A549 (cell line): ENCODE results near the gene STMN3. TPM values are rescaled to one million over a fixed set of nuclear protein-coding genes. Genes with fewer than 3 reads are reported as not detected.

ENCODE experiments used
- ATAC-seq, 2 experiments: fragments of 200-7000 bp in 1 of 2; fragments of >200 bp in 1 of 2; cut with Nextera tagmentation in 1 of 2; cut with Tn5 transposase in 1 of 2; 3 replicates each; pipeline versions ENCODE4 v1.8.0 to v1.9.1; 2018 to 2020; ENCODE audit warnings: mild to moderate bottlenecking in 1 of 2, moderate library complexity in 1 of 2
- CTCF ChIA-PET: fragments of 300-600 bp; sonication (Branson Sonifier 250); formaldehyde crosslinking; extraction: SDS; loops from one replicate; lab custom pipeline; 2021; ENCODE audit warnings: antibody characterized with exemption, inconsistent platforms; lab: Yijun Ruan, JAX
- POLR2A ChIA-PET: fragments of 350-600 bp; formaldehyde crosslinking; extraction: SDS; loops from one replicate; lab custom pipeline; 2021; ENCODE audit warnings: antibody characterized with exemption, inconsistent platforms; lab: Yijun Ruan, JAX
- DNase-seq, 2 experiments: peaks; one replicate each; pipeline versions ENCODE4 v3.0.0 to v3.0.0-alpha.2; 2011 to 2016; ENCODE audit warnings: low read depth in 1 of 2, low spot score in 1 of 2
- FAIRE-seq: peaks from 2 replicates; lab custom pipeline; 2011; peaks lifted over from hg19 to GRCh38; lab: Jason Lieb, UNC
- H3K27ac ChIP-seq, 2 experiments: fragments of >200 bp; sonication (Bioruptor Twin); formaldehyde crosslinking; 3 replicates each; pipeline ENCODE4 v1.5.1; 2016 to 2017
- H3K4me1 ChIP-seq: fragments of >200 bp; sonication (Bioruptor Twin); formaldehyde crosslinking; 3 replicates; pipeline ENCODE4 v1.6.1; 2016
- H3K4me2 ChIP-seq: fragments of >200 bp; sonication (Bioruptor Twin); formaldehyde crosslinking; 3 replicates; pipeline ENCODE4 v1.6.1; 2016
- H3K4me3 ChIP-seq: fragments of >200 bp; sonication (Bioruptor Twin); formaldehyde crosslinking; 3 replicates; pipeline ENCODE4 v1.5.1; 2016
- H3K9me3 ChIP-seq: fragments of >200 bp; sonication (Bioruptor Twin); formaldehyde crosslinking; 3 replicates; pipeline ENCODE4 v1.6.1; 2016
- ATOH8 ChIP-seq: fragments of 250-450 bp; sonication (Bioruptor Pico); IDR thresholded peaks from 2 replicates; pipeline ENCODE4 v1.5.0; 2020; ENCODE audit warnings: low read depth, mild to moderate bottlenecking, moderate library complexity
- BHLHE40 ChIP-seq: IDR thresholded peaks from 2 replicates; pipeline ENCODE4 v1.6.1; 2012; ENCODE audit warnings: low read depth, low read length, inconsistent platforms
- CBX8 ChIP-seq: fragments of 200-600 bp; sonication (generic); IDR thresholded peaks from 2 replicates; pipeline ENCODE4 v1.6.1; 2016
- CEBPB ChIP-seq, 2 experiments: fragments of >200 bp in 1 of 2; sonication (Bioruptor Twin) in 1 of 2; formaldehyde crosslinking in 1 of 2; IDR thresholded peaks; 2 replicates each; pipeline ENCODE4 v1.6.1; 2012 to 2016
- CHD2 ChIP-seq: fragments of 150-350 bp; IDR thresholded peaks from 2 replicates; pipeline ENCODE4 v1.6.1; 2014; ENCODE audit warnings: low read length; ENCODE audit not compliant: partially characterized antibody
- E2F6 ChIP-seq: IDR thresholded peaks from 2 replicates; pipeline ENCODE4 v1.6.1; 2012; ENCODE audit warnings: low read depth, borderline replicate concordance
- EHMT2 ChIP-seq: fragments of 200-600 bp; sonication (generic); IDR thresholded peaks from 2 replicates; pipeline ENCODE4 v1.6.1; 2016; ENCODE audit warnings: antibody characterized with exemption, low read depth, mild to moderate bottlenecking, moderate library complexity
- EP300 ChIP-seq, 2 experiments: fragments of >200 bp; sonication (Bioruptor Twin); formaldehyde crosslinking; IDR thresholded peaks; 2 replicates in 1 of 2; 3 replicates in 1 of 2; pipeline ENCODE4 v1.6.1; 2016 to 2017
- HMGXB4 ChIP-seq: fragments of 250-450 bp; sonication (Bioruptor Pico); IDR thresholded peaks from 2 replicates; pipeline ENCODE4 v1.5.0; 2021; ENCODE audit warnings: mild to moderate bottlenecking, moderate library complexity, borderline replicate concordance
- JUNB ChIP-seq: fragments of >200 bp; sonication (Bioruptor Twin); formaldehyde crosslinking; IDR thresholded peaks from 2 replicates; pipeline ENCODE4 v1.6.1; 2016
- KDM5A ChIP-seq: fragments of 200-600 bp; sonication (generic); IDR thresholded peaks from 2 replicates; pipeline ENCODE4 v1.6.1; 2016; ENCODE audit warnings: antibody characterized with exemption, mild to moderate bottlenecking
- MAX ChIP-seq: IDR thresholded peaks from 2 replicates; pipeline ENCODE4 v1.6.1; 2012
- NPAS2 ChIP-seq: fragments of 250-450 bp; sonication (Bioruptor Pico); IDR thresholded peaks from 2 replicates; pipeline ENCODE4 v1.8.0; 2022; ENCODE audit warnings: mild to moderate bottlenecking, moderate library complexity, borderline replicate concordance
- RAD21 ChIP-seq, 2 experiments: fragments of >200 bp in 1 of 2; sonication (Bioruptor Twin) in 1 of 2; formaldehyde crosslinking in 1 of 2; IDR thresholded peaks in 1 of 2; conservative IDR thresholded peaks in 1 of 2; 2 replicates in 1 of 2; 3 replicates in 1 of 2; pipeline ENCODE4 v1.6.1; 2012 to 2018; ENCODE audit warnings: inconsistent platforms in 1 of 2
- RCOR1 ChIP-seq: fragments of 150-350 bp; IDR thresholded peaks from 2 replicates; pipeline ENCODE4 v1.6.1; 2014; ENCODE audit warnings: antibody characterized with exemption, low read length, low read depth
- RNF2 ChIP-seq: fragments of 200-600 bp; sonication (generic); IDR thresholded peaks from 2 replicates; pipeline ENCODE4 v1.6.1; 2016; ENCODE audit warnings: low read depth, mild to moderate bottlenecking, antibody characterized with exemption, moderate library complexity, borderline replicate concordance
- SMC3 ChIP-seq: fragments of >200 bp; sonication (Bioruptor Twin); formaldehyde crosslinking; IDR thresholded peaks from 3 replicates; pipeline ENCODE4 v1.6.1; 2018; ENCODE audit warnings: inconsistent platforms
- ZNF302 ChIP-seq: fragments of 250-450 bp; sonication (Bioruptor Pico); IDR thresholded peaks from 2 replicates; pipeline ENCODE4 v1.9.0; 2021; ENCODE audit warnings: inconsistent platforms, mild to moderate bottlenecking, moderate library complexity
- WGBS: methylation state at CpG from one replicate; pipeline ENCODE4 v1.1.6; 2017; ENCODE audit errors: missing lambda C conversion rate; 5-methylcytosine and 5-hydroxymethylcytosine counted together
- polyA plus RNA-seq, 4 experiments: library from polyadenylated mRNA; depleted of rRNA in 3 of 4; stranded (reverse); fragments of >200 nt; fragmentation: RNase III in 1 of 4; extraction: RNeasy Plus Mini Kit Qiagen cat#74134 plus additional on column Dnase treatment in 1 of 4; gene quantifications; 2 replicates in 3 of 4; 3 replicates in 1 of 4; pipeline ENCODE4 v1.2.3, GENCODE V29; 2011 to 2017

STMN3 gene
- polyA plus RNA-seq, 2 of the 4 experiments (the other 2 are of a cell fraction): 2.8 to 3.2 TPM

GRCh38 chr20:63645218-63645617, 8.0 kb downstream of the STMN3 start:
- no peak for ATAC-seq
- H3K4me2 ChIP-seq: no peak overlapping the region
- no peak overlapping the region for H3K4me3 ChIP-seq
- 61% methylated on average over 4 of the region's 4 CpGs for WGBS
- TF ChIP-seq BHLHE40 (no peak), SMC3 (no peak), E2F6 (no peak), ATOH8 (CRISPR knock-in tag) (no peak)
- CTCF ChIA-PET: interaction anchor here (1.6 kb wide), 1 partner anchor 107 kb away, joined by 6 read pairs; the partner anchor contains the start of gene PTK6
- no peak for FAIRE-seq
- no peak overlapping the region for H3K27ac ChIP-seq
- peaks cover 9% of the 10 kb centered on the region; the same call in 2 of the 3 replicates for H3K4me1 ChIP-seq
- POLR2A ChIA-PET: no interaction called here
- no peak for DNase-seq
- H3K9me3 ChIP-seq: no peaks in the 10 kb centered on the region

GRCh38 chr20:63643946-63644345, 9.3 kb downstream of the STMN3 start:
- POLR2A ChIA-PET: no interaction called here
- CTCF ChIA-PET: interaction anchor here (0.6 to 1.3 kb wide), 2 partner anchors 63 to 106 kb away, joined by 3 to 4 read pairs; no protein-coding TSS in a partner anchor
- H3K9me3 ChIP-seq: no peaks in the 10 kb centered on the region
- 79% methylated on average over 15 of the region's 15 CpGs for WGBS
- DNase-seq (no peak), ATAC-seq (no peak), FAIRE-seq (no peak)
- TF ChIP-seq ZNF302 (CRISPR knock-in tag) (no peak), BHLHE40 (no peak), NPAS2 (no peak), JUNB (no peak), CHD2 (no peak), MAX (no peak), RNF2 (no peak), EHMT2 (no peak), RAD21 (conservative IDR thresholded peaks at IDR 0.05 in 1 of 2, IDR thresholded peaks at IDR 0.05 in 1 of 2) (no peak), HMGXB4 (CRISPR knock-in tag) (no peak), SMC3 (no peak), EP300 (IDR thresholded peaks at IDR 0.05) (no peak), CEBPB (IDR thresholded peaks at IDR 0.05) (no peak), E2F6 (no peak)
- H3K27ac ChIP-seq: no peak overlapping the region
- H3K4me1 ChIP-seq: peaks cover 9% of the 10 kb centered on the region; the same call in 2 of the 3 replicates
- no peak overlapping the region for H3K4me2 ChIP-seq
- no peak overlapping the region for H3K4me3 ChIP-seq

GRCh38 chr20:63643499-63643898, 9.7 kb downstream of the STMN3 start:
- no peak for ATAC-seq
- no peak overlapping the region for H3K27ac ChIP-seq
- H3K4me2 ChIP-seq: no peak overlapping the region
- CTCF ChIA-PET: interaction anchor here (0.6 to 1.3 kb wide), 2 partner anchors 63 to 106 kb away, joined by 3 to 4 read pairs; no protein-coding TSS in a partner anchor
- WGBS: 83% methylated on average over 7 of the region's 10 CpGs
- DNase-seq: no peak
- FAIRE-seq: no peak
- no peak overlapping the region for H3K4me3 ChIP-seq
- POLR2A ChIA-PET: no interaction called here
- H3K4me1 ChIP-seq: peaks cover 9% of the 10 kb centered on the region; the same call in 2 of the 3 replicates
- H3K9me3 ChIP-seq: no peaks in the 10 kb centered on the region
- no peak for TF ChIP-seq RAD21 (conservative IDR thresholded peaks at IDR 0.05 in 1 of 2, IDR thresholded peaks at IDR 0.05 in 1 of 2)
- no peak for TF ChIP-seq KDM5A
- no peak for TF ChIP-seq EHMT2
- TF ChIP-seq CBX8: no peak
- TF ChIP-seq ZNF302 (CRISPR knock-in tag): no peak
- no peak for TF ChIP-seq HMGXB4 (CRISPR knock-in tag)
- TF ChIP-seq RCOR1: no peak
